ENCODE measurements around the gene MAPRE3.

Gene MAPRE3

GRCh38 chr2:27042985-27043634 is 72.7 kb downstream of the MAPRE3 start:
- DNase-seq: no peak

GRCh38 chr2:27049422-27050280 is 79.2 kb downstream of the MAPRE3 start:
- peak; percentile 36 to 53 for DNase-seq

- peak; percentile 93 to 96 for DNase-seq
These were observed 80.0 kb downstream of the MAPRE3 start for GRCh38 chr2:27050281-27050995.

DNA sequence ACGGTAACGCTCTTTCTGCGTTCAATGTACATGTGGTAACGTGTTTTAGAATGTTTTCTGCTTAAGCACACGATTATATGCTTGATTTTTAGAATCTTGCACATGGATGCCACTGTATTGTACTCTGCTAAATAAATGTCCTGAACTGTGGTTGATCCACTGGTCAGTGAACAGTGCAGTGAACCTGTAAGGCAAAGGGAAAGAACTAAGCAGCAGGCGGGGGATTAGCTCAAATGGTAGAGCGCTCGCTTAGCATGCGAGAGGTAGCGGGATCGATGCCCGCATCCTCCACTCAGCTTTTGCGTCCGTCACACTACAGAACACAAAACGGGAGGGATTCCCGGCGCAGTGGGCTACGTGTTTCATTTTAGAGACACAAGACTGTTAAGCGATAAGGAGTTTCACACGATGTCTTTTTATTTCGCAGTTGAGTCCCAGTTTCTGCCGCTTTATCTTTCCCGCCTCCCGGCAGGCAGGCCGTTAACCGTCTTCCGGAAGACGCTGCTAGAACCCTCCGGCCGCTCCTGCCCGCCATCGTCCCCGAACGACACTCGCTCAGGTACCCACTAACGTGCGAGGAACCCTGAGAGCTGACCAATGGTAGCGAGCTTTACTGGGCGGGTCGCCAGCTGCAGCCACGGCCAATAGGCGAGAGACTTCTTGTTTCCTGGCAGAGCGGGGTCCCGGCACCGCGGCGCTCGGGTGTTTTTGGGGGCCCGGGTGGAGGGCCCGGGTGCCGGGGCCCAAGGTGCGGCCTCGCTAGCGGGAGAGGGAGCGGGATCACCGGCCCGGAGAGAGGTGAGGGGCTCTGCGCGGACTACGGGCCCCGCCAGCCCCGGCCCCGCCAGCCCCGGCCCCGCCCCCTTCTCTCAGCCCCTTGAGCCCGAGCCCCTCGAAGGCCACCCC is 80.8 kb downstream of the MAPRE3 start, which contains the start of gene AGBL5:
Gene AGBL5 (plus strand): TSS at position 673 of the 906 bp plus-strand sequence. CDS start 1,291 bp downstream, outside the sequence.
- peak; percentile 89 to 94 for DNase-seq

DNA sequence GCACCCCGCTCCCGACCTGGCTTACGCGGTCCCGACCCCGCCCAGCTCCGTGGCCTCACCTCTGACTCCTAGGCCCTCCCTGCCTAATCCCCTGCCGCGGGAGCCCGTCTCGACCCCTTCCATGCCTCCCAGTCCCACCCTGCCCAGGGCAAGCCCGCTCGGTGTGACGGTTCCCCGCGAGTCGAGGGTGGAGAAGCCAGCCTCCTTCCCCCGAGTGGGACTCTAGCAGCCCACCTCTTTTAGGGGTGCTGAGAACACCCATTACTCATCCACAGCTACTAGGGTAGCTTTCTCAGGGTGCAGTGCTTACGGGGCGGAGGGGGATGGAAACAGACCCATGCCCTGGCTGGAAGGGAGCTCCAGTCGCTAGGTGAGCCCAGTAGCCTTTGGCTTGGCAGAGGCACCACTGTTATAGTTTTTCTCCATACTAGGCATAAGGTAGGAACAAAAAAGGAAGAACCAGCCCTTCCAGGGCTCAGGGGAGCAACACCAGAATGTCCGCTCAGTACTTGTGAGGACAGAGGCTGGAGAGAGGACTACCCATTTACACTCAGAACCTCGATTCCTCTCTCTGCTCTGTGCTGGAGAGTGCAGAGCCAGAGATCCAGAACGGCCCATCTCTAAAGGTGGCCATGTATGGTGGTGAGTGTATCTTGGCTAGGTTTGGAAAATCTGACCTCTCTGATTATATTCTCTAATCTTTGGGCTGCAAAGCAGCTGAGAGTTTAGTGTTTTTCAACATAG is 81.6 kb downstream of the MAPRE3 start:
- DNase-seq: no peak

GRCh38 chr2:27053321-27053720 is 82.9 kb downstream of the MAPRE3 start:
- no peak for DNase-seq

GRCh38 chr2:27053776-27054175 is 83.3 kb downstream of the MAPRE3 start:
- DNase-seq: no peak

DNA sequence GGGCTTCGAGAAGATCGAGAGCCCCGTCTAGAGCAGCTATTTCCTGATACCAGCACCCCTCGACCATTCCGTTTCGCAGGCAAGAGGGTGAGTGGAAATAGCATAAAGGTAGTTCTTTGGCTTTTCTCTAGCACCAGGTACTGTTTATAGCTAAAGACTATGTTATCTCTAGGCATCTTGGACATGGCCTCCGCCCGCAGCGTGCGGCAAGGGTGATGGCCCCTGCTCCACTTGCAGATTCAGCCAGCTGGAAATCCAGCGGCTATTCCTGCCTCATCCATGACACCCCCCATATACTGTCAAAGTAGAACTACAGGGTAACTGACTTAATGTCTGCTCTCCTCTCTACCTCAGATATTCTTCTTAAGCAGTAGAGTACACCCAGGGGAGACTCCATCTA is 84.3 kb downstream of the MAPRE3 start:
- no peak for DNase-seq

- no peak for DNase-seq
These were observed 86.7 kb downstream of the MAPRE3 start for GRCh38 chr2:27057184-27057583.

DNA sequence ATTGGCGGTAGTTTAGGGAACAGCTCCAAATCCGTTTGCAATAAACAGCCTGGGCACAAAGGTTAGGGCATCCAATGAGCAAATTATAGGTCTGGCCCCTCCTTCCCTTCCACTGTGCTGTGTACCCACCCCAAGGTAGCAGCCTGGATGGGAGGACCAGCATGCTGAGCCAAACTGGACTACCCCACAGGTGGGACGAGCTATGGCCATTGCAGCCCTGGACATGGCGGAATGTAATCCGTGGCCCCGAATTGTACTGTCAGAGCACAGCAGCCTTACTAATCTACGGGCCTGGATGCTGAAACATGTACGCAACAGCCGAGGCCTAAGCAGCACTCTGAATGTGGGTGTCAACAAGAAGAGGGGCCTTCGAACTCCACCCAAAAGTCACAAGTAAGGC is 87.8 kb downstream of the MAPRE3 start:
- no peak for DNase-seq

DNA sequence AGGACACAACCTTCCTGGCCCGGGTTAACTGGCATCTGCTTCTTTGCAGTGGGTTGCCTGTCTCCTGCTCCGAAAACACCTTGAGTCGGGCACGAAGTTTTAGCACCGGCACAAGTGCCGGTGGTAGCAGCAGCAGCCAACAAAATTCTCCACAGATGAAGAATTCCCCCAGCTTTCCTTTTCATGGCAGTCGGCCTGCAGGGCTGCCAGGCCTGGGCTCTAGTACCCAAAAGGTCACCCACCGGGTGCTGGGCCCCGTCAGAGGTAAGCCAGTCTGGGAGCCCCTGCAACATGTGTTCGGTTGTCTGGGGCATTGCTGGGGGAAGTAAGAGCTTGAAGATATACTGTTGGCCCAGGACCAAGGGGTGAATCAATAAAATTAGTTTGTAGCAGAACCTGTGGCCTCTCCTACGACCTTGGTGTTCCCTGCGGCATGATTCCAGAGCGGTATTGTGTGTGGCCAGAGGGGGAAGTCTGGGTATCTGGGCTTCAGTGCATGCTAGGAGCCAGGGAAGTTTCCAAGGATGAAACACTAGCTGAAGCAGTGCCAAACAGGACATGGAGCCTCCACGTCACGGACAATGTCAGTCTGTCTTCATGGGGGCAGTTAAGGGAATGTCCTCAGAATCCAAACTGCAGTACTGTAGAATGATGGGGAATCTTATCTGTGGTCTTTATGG is 88.8 kb downstream of the MAPRE3 start:
- no peak for DNase-seq

- DNase-seq: no peak
These were observed 89.9 kb downstream of the MAPRE3 start for GRCh38 chr2:27060323-27060722.

- DNase-seq: no peak
These were observed 94.7 kb downstream of the MAPRE3 start for GRCh38 chr2:27065128-27065527.

DNA sequence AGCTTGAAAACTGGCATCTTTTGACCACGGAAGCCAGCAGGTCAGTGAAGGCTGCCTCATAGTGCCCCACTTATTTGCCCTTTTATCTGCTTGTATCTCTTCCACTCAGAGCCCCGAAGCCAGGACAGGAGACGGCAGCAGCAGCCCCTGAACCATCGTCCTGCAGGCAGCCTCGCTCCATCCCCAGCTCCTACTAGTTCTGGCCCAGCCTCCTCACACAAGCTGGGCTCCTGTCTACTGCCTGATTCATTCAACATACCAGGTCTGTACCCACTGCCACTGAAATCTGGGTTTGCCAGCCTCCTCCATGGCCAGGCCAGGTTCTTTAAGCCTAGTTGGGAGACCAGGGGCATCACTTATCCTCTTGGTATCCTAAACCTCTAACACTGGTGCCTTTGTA is 96.9 kb downstream of the MAPRE3 start:
- no peak for DNase-seq

DNA sequence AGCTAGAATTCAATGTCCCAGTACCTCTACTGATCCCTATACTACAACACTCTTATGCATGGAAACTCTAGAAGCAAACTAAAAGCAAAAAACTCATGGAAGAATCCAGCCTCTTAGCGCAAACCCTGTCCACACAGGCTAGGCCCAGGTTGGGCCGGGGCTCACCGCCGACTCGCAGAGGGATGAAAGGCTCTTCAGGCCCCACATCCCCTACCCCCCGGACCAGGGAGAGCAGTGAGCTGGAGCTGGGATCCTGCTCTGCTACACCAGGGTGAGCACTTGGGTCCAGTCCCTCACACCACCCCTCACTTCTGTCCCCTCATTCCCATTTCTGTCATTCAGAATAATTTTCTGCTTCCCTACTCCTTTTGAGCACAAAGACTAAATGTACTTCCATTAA is 99.0 kb downstream of the MAPRE3 start:
- no peak for DNase-seq

DNA sequence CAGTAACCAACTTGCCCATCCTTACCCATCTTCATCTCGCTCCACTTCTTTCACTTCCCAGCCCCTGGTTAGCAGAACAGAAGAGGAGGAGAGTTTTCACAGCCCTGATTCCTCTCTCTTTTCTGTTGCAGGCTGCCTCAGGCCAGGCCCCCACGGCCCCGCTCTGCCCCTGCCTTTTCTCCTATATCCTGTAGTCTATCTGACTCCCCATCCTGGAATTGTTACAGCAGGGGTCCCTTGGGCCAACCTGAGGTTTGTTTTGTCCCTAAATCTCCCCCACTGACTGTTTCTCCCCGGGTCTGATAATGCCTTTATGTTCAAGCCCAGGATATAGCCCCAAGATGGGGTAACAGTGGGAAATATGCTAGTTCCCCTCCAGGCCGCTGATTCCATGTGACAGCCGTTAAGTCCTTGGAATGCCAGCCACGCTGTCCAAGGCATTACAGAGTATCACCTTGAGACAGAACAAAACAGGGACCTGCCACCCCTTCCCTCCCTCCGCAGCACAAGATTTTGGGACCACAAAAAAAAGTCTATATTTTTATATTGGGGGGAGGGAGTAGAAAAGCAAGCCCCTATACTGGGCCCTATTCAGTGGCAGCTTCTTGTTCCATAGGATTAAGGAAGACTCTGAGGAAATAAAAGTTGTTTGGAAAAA is 99.7 kb downstream of the MAPRE3 start:
- DNase-seq: no peak

DNA sequence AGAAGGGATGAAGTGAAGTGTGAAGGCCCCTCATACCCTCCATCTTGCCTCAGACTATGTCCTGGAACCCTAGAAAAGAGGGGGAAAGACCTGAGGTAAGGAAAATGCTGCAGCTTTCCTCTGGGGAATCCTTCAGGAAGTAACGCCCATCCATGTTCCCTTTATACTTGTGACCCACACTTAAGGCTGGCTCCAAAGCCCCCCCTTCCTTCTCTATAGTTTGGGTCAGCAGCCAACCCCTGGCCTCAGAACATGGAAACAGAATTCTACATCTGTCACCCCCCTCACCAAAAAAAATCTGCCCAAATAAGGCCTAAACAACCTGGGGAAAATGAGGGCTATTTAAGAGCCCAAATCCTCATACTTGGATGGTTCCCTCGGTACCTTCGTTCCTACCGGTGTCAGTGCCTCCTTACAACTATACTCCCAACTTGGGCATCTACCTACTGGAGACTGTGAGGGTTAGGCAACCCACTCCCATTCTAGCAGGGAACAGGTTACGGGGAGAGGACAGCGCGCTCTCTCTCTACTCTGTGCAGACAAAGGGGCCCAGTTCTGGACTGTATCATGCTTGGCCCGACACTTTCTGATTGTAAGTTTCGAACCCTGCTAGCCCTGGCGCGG is 100.3 kb downstream of the MAPRE3 start:
- no peak for DNase-seq

- peak; percentile 70 to 96 for DNase-seq
These were observed 101.0 kb downstream of the MAPRE3 start, which contains the start of gene OST4 for GRCh38 chr2:27071277-27071989. Gene OST4 (minus strand): TSS chr2:27071654.
